ENCODE data around the gene TCEAL2. TPM values are rescaled to one million over a fixed set of nuclear protein-coding genes. Genes with fewer than 3 reads are reported as not detected.

The TCEAL2 gene
- total RNA-seq: 2.6 and 4.6 TPM in 2 replicates

DNA sequence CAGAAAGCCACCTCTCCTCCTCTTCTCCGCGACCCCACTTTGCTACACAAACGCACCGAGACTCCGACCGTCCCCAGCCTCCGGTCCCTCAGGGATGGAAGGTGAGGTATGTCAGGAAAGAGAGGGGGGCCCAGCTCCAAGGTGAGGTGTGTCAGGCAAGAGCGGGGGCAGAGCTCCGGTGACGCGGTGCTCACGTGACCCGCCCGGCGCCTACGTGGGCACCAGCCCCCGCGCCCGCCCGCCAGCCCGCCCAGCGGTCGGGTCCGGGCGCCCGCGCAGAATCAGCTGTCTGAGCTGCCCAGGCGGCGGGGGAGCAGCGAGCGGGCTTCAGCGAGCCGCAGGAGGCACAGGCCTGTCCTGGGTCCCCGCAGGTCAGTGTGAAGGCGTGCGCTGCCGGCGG, at the start of gene TCEAL2:
Gene TCEAL2, plus strand, starts transcription at position 244 of the 400 bp plus-strand sequence. CDS start 1,152 bp downstream, outside the sequence.

DNA sequence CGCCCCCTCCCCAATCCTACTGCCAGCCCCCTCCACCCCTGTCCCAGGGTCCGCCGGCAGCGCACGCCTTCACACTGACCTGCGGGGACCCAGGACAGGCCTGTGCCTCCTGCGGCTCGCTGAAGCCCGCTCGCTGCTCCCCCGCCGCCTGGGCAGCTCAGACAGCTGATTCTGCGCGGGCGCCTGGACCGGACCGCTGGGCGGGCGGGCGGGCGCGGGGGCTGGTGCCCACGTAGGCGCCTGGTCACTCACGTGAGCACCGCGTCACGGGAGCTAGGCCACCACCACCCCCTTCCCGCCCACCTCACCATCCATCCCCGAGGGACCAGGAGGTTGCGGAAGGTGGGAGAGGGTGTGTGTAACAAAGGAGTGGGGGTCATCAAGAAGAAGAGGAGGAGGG, 16.8 kb downstream of the TCEAL2 start, which contains the start of gene TCEAL6:
Gene TCEAL6, minus strand, starts transcription at position 208 of the 400 bp plus-strand sequence.

DNA sequence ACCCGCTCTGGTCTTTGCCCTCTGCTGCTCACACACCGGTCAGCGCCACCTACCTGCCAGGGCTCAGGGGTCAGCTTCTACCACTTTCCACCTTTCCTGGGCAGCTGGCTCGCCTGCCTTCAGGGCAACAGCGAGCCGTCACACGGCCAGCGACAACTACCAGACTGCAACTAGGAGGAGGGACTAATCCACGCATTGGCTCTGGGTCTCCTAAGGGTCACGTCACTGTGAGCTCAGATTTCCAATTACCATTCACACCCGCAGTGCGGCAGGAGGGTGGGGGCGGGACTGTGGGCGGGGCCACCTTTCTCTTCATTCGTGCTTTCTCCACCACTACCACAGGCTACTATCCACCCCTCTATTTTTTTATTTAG, 30.3 kb downstream of the TCEAL2 start, which contains the start of gene BEX5:
Gene BEX5, minus strand, starts transcription at position 172 of the 374 bp plus-strand sequence. CDS start 1,712 bp downstream, outside the sequence.

Other genes starting within 250 kb of the TCEAL2 start
- 1.4 TPM in 2 replicates for gene ZMAT1, start 193.7 kb upstream of the TCEAL2 start, total RNA-seq
- not detected in 2 replicates for gene TCEAL6, start 16.8 kb downstream of the TCEAL2 start, total RNA-seq
- gene BEX5, start 30.3 kb downstream of the TCEAL2 start, total RNA-seq: 0.78 and 0.97 TPM in 2 replicates
- not detected in 2 replicates for gene TCP11X1, start 89.6 kb downstream of the TCEAL2 start, total RNA-seq
- gene NXF2, start 121.5 kb downstream of the TCEAL2 start, total RNA-seq: not detected in 2 replicates